ENCODE data around the gene CCSER1.

CCSER1 gene

DNA sequence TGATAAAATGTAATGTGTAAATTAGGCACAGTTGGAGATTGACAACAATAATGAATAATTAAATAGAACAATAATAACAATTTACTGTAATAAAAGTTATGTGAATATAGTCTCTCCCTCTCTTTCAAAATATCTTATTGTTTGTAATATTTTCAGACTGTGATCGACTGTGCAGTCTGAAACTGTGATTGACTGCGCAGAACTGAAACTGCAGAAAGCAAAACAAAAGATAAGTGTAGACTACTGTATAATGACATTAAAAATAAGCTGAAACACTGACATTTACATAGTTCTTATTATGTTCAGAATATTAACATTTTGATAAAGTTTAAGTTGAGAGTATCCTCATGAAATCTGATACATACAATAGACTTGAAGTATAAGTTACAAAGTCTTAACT lies 371.0 kb downstream of the CCSER1 start:
- DNase-seq (ENCODE audit: low read depth, low spot score), result no peak
- Histone ChIP-seq H3K4me3 (no peak overlapping the region), H3K9me3 (ENCODE audit: low read depth, low read length) (peaks cover 11% of the 10 kb centered on the region; the same call in 1 of the 2 replicates), H3K27ac (no peak overlapping the region), H3K9ac (ENCODE audit: insufficient read length) (no peak overlapping the region), H3K36me3 (ENCODE audit: insufficient read depth, low read length) (no peaks in the 10 kb centered on the region)
- TF ChIP-seq EZH2 (IDR thresholded peaks at IDR 0.05), result no peak
- no peak for TF ChIP-seq FOXP2 (optimal IDR thresholded peaks at IDR 0.05; ENCODE audit: control extremely low read depth, extremely low read length, insufficient read depth)
- TF ChIP-seq POLR2AphosphoS5 (IDR thresholded peaks at IDR 0.05; ENCODE audit: borderline replicate concordance, low read depth, low read length), result no peak

GRCh38 chr4:90503677-90504076 lies 376.5 kb downstream of the CCSER1 start:
- no peak for DNase-seq (ENCODE audit: low read depth, low spot score)
- H3K4me3 ChIP-seq, result no peak overlapping the region
- peaks cover 14% of the 10 kb centered on the region; the same call in 1 of the 2 replicates for H3K9me3 ChIP-seq (ENCODE audit: low read depth, low read length)
- no peak for TF ChIP-seq FOXP2 (optimal IDR thresholded peaks at IDR 0.05; ENCODE audit: control extremely low read depth, extremely low read length, insufficient read depth)
- TF ChIP-seq EZH2 (IDR thresholded peaks at IDR 0.05), result no peak
- TF ChIP-seq POLR2AphosphoS5 (IDR thresholded peaks at IDR 0.05; ENCODE audit: borderline replicate concordance, low read depth, low read length), result no peak
- no peaks in the 10 kb centered on the region for H3K36me3 ChIP-seq (ENCODE audit: insufficient read depth, low read length)
- no peak overlapping the region for H3K27ac ChIP-seq
- H3K9ac ChIP-seq (ENCODE audit: insufficient read length), result no peak overlapping the region

DNA sequence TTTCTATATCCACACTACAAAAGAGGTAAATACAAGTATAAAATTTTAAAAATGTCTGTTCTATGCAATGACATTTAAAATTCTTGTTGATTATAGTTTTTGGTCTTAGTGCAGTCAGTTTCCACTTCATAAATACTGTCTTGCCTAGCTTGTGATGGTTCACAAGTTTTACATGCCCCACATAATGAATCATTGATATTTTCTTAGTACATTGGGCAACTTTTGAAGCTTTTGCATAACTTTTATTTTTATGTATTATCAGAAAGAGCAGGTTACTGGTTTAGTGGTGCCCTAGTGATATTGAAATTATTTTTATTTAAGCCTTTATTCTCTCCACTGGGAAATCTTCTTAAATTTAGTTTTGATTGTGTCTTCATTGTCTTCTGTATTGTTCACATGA lies 388.0 kb downstream of the CCSER1 start:
- TF ChIP-seq FOXP2 (optimal IDR thresholded peaks at IDR 0.05; ENCODE audit: control extremely low read depth, extremely low read length, insufficient read depth) (no peak), POLR2AphosphoS5 (IDR thresholded peaks at IDR 0.05; ENCODE audit: borderline replicate concordance, low read depth, low read length) (no peak), EZH2 (IDR thresholded peaks at IDR 0.05) (no peak)
- DNase-seq (ENCODE audit: low read depth, low spot score), result no peak
- Histone ChIP-seq H3K9ac (ENCODE audit: insufficient read length) (no peak overlapping the region), H3K36me3 (ENCODE audit: insufficient read depth, low read length) (no peaks in the 10 kb centered on the region), H3K4me3 (no peak overlapping the region), H3K27ac (no peak overlapping the region), H3K9me3 (ENCODE audit: low read depth, low read length) (no peaks in the 10 kb centered on the region)

GRCh38 chr4:90528551-90528950 lies 401.4 kb downstream of the CCSER1 start:
- TF ChIP-seq EZH2 (IDR thresholded peaks at IDR 0.05), result no peak
- TF ChIP-seq FOXP2 (optimal IDR thresholded peaks at IDR 0.05; ENCODE audit: control extremely low read depth, extremely low read length, insufficient read depth), result no peak
- TF ChIP-seq POLR2AphosphoS5 (IDR thresholded peaks at IDR 0.05; ENCODE audit: borderline replicate concordance, low read depth, low read length), result no peak
- no peaks in the 10 kb centered on the region for H3K9me3 ChIP-seq (ENCODE audit: low read depth, low read length)
- DNase-seq (ENCODE audit: low read depth, low spot score), result no peak
- H3K4me3 ChIP-seq, result no peak overlapping the region
- H3K36me3 ChIP-seq (ENCODE audit: insufficient read depth, low read length), result no peaks in the 10 kb centered on the region
- no peak overlapping the region for H3K27ac ChIP-seq
- no peak overlapping the region for H3K9ac ChIP-seq (ENCODE audit: insufficient read length)

- H3K9me3 ChIP-seq (ENCODE audit: low read depth, low read length), result no peaks in the 10 kb centered on the region
- H3K9ac ChIP-seq (ENCODE audit: insufficient read length), result no peak overlapping the region
- TF ChIP-seq EZH2 (IDR thresholded peaks at IDR 0.05), result no peak
- TF ChIP-seq POLR2AphosphoS5 (IDR thresholded peaks at IDR 0.05; ENCODE audit: borderline replicate concordance, low read depth, low read length), result no peak
- TF ChIP-seq FOXP2 (optimal IDR thresholded peaks at IDR 0.05; ENCODE audit: control extremely low read depth, extremely low read length, insufficient read depth), result no peak
- no peak overlapping the region for H3K27ac ChIP-seq
- DNase-seq (ENCODE audit: low read depth, low spot score), result no peak
- H3K4me3 ChIP-seq, result no peak overlapping the region
- H3K36me3 ChIP-seq (ENCODE audit: insufficient read depth, low read length), result no peaks in the 10 kb centered on the region
These were observed 409.2 kb downstream of the CCSER1 start for GRCh38 chr4:90536408-90536807.

GRCh38 chr4:90537491-90537890 lies 410.3 kb downstream of the CCSER1 start:
- no peak overlapping the region for H3K9ac ChIP-seq (ENCODE audit: insufficient read length)
- TF ChIP-seq FOXP2 (optimal IDR thresholded peaks at IDR 0.05; ENCODE audit: control extremely low read depth, extremely low read length, insufficient read depth), result no peak
- H3K9me3 ChIP-seq (ENCODE audit: low read depth, low read length), result no peaks in the 10 kb centered on the region
- H3K27ac ChIP-seq, result peak overlapping the region; percentile 44; the same call in 1 of the 2 replicates
- H3K36me3 ChIP-seq (ENCODE audit: insufficient read depth, low read length), result no peaks in the 10 kb centered on the region
- H3K4me3 ChIP-seq, result no peak overlapping the region
- DNase-seq (ENCODE audit: low read depth, low spot score), result no peak

- H3K9me3 ChIP-seq (ENCODE audit: low read depth, low read length), result no peaks in the 10 kb centered on the region
- no peak overlapping the region for H3K4me3 ChIP-seq
- no peak for DNase-seq (ENCODE audit: low read depth, low spot score)
- no peaks in the 10 kb centered on the region for H3K36me3 ChIP-seq (ENCODE audit: insufficient read depth, low read length)
- H3K27ac ChIP-seq, result no peak overlapping the region
- TF ChIP-seq EZH2 (IDR thresholded peaks at IDR 0.05) (no peak), POLR2AphosphoS5 (IDR thresholded peaks at IDR 0.05; ENCODE audit: borderline replicate concordance, low read depth, low read length) (no peak)
- H3K9ac ChIP-seq (ENCODE audit: insufficient read length), result no peak overlapping the region
These were observed 413.3 kb downstream of the CCSER1 start for GRCh38 chr4:90540536-90540935.

DNA sequence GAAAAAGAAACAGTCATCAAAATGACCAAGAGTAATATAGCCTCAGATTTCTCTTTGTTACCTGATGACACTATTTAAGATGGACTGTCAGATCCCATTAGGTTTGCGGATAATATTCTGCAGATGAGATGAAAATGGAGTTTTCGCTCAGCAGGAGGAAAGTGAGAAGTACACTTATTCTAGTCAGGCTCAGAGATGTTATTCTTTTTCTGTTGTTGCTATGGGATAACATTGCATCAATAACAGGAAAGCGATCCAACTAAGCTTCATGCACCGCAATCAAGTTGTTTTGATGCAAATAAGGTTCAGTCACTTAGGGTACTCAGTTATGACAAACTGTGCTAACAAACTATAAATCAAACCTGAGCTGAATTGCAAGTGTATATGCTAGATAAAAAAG lies 415.0 kb downstream of the CCSER1 start:
- H3K9me3 ChIP-seq (ENCODE audit: low read depth, low read length), result no peaks in the 10 kb centered on the region
- H3K4me3 ChIP-seq, result no peak overlapping the region
- no peak overlapping the region for H3K27ac ChIP-seq
- DNase-seq (ENCODE audit: low read depth, low spot score), result no peak
- H3K36me3 ChIP-seq (ENCODE audit: insufficient read depth, low read length), result no peaks in the 10 kb centered on the region
- TF ChIP-seq EZH2 (IDR thresholded peaks at IDR 0.05), result no peak
- TF ChIP-seq POLR2AphosphoS5 (IDR thresholded peaks at IDR 0.05; ENCODE audit: borderline replicate concordance, low read depth, low read length), result no peak
- no peak for TF ChIP-seq FOXP2 (optimal IDR thresholded peaks at IDR 0.05; ENCODE audit: control extremely low read depth, extremely low read length, insufficient read depth)
- no peak overlapping the region for H3K9ac ChIP-seq (ENCODE audit: insufficient read length)

GRCh38 chr4:90543419-90544170 lies 416.4 kb downstream of the CCSER1 start:
- no peak overlapping the region for H3K4me3 ChIP-seq
- H3K27ac ChIP-seq, result no peak overlapping the region
- TF ChIP-seq POLR2AphosphoS5 (IDR thresholded peaks at IDR 0.05; ENCODE audit: borderline replicate concordance, low read depth, low read length) (no peak), FOXP2 (optimal IDR thresholded peaks at IDR 0.05; ENCODE audit: control extremely low read depth, extremely low read length, insufficient read depth) (no peak), EZH2 (IDR thresholded peaks at IDR 0.05) (no peak)
- DNase-seq (ENCODE audit: low read depth, low spot score), result no peak
- no peaks in the 10 kb centered on the region for H3K36me3 ChIP-seq (ENCODE audit: insufficient read depth, low read length)
- H3K9me3 ChIP-seq (ENCODE audit: low read depth, low read length), result no peaks in the 10 kb centered on the region
- H3K9ac ChIP-seq (ENCODE audit: insufficient read length), result no peak overlapping the region

All from SK-N-MC (cell line).